GM12878 (cell line): ENCODE data around the gene AFTPH. TPM values are rescaled to one million over a fixed set of nuclear protein-coding genes. Genes with fewer than 3 reads are reported as not detected.
A peak's percentile ranks its signal among the peaks of the same experiment; 100 is the strongest.

Source experiments
- ATAC-seq: fragments of 200-7000 bp; cut with Tn5 transposase; 3 replicates; pipeline ENCODE4 v1.9.1; 2020; ENCODE audit warnings: mild to moderate bottlenecking, moderate library complexity
- BruUV-seq: library from RNA; stranded (reverse); fragments of 400-500 nt; replicated peaks from 2 replicates; lab custom pipeline; 2021; lab: Mats Ljungman, UMichigan
- CTCF ChIA-PET: fragments of 300-600 bp; sonication (Branson Sonifier 250); formaldehyde crosslinking; extraction: SDS; loops from one replicate; lab custom pipeline; 2021; ENCODE audit warnings: inconsistent platforms; lab: Yijun Ruan, JAX
- POLR2A ChIA-PET: fragments of 350-600 bp; formaldehyde crosslinking; extraction: SDS; loops from one replicate; lab custom pipeline; 2021; ENCODE audit warnings: inconsistent platforms; lab: Charles Lee
- RAD21 ChIA-PET: fragments of 300-600 bp; sonication (Branson Sonifier 250); formaldehyde crosslinking; loops from one replicate; lab custom pipeline; 2023; ENCODE audit warnings: antibody characterized with exemption; ENCODE audit not compliant: unreplicated experiment; lab: Charles Lee
- SMC1A ChIA-PET: fragments of 300-600 bp; sonication (Branson Sonifier 250); formaldehyde crosslinking; loops from one replicate; lab custom pipeline; 2023; ENCODE audit not compliant: unreplicated experiment, uncharacterized antibody; lab: Charles Lee
- DNase-seq: peaks from one replicate; pipeline ENCODE4 v3.0.0-alpha.2; 2011; ENCODE audit warnings: low read depth, low spot score
- FAIRE-seq: peaks from 3 replicates; lab custom pipeline; 2011; peaks lifted over from hg19 to GRCh38; lab: Jason Lieb, UNC
- H2AFZ ChIP-seq: 2 replicates; pipeline ENCODE4 v1.6.0; 2011; ENCODE audit warnings: low read depth, low read length, control low read depth; ENCODE audit not compliant: control insufficient read depth
- H3K27ac ChIP-seq: 2 replicates; pipeline ENCODE4 v1.5.1; 2011; ENCODE audit warnings: control low read depth; ENCODE audit not compliant: control insufficient read depth, insufficient read depth
- H3K27me3 ChIP-seq, 2 experiments: replicated peaks in 1 of 2; 2 replicates each; pipeline versions ENCODE4 v1.6.0 to v1.6.1; 2011; ENCODE audit warnings: low read length in 1 of 2; ENCODE audit not compliant: control insufficient read depth in 2 of 2, insufficient read depth in 2 of 2
- H3K36me3 ChIP-seq, 2 experiments: 2 replicates each; pipeline ENCODE4 v1.5.1; 2011; ENCODE audit warnings: low read length in 1 of 2; ENCODE audit not compliant: control insufficient read depth in 2 of 2, insufficient read depth in 2 of 2
- H3K4me1 ChIP-seq: 2 replicates; pipeline ENCODE4 v1.6.1; 2011; ENCODE audit warnings: mild to moderate bottlenecking, low read length, moderate library complexity, mixed read lengths; ENCODE audit not compliant: control insufficient read depth, insufficient read depth
- H3K4me2 ChIP-seq: 2 replicates; pipeline ENCODE4 v1.6.0; 2011; ENCODE audit warnings: control low read depth; ENCODE audit not compliant: control insufficient read depth, insufficient read depth
- H3K4me3 ChIP-seq: fragments of 200-600 bp; sonication (generic); 2 replicates; pipeline ENCODE4 v1.5.1; 2016
- H3K79me2 ChIP-seq: 2 replicates; pipeline ENCODE4 v1.6.0; 2011; ENCODE audit warnings: low read length; ENCODE audit not compliant: control insufficient read depth, insufficient read depth
- H3K9ac ChIP-seq: 2 replicates; pipeline ENCODE4 v1.8.0; 2011; ENCODE audit warnings: low read length, control low read depth, mixed read lengths; ENCODE audit not compliant: control insufficient read depth, insufficient read depth
- H3K9me3 ChIP-seq: replicated peaks from 3 replicates; pipeline ENCODE4 v1.5.1; 2011; ENCODE audit warnings: mild to moderate bottlenecking, low read length; ENCODE audit not compliant: control insufficient read depth, insufficient read depth
- H4K20me1 ChIP-seq: 2 replicates; pipeline ENCODE4 v1.6.0; 2011; ENCODE audit not compliant: control insufficient read depth, insufficient read depth
- CEBPB ChIP-seq, 2 experiments: fragments of 150-350 bp in 1 of 2; IDR thresholded peaks; 2 replicates each; pipeline ENCODE4 v1.6.1; 2012 to 2014; ENCODE audit warnings: low read depth in 2 of 2, low read length in 2 of 2, borderline replicate concordance in 1 of 2, inconsistent platforms in 1 of 2
- CREB1 ChIP-seq: IDR thresholded peaks from 2 replicates; pipeline ENCODE4 v1.6.1; 2012; ENCODE audit warnings: low read depth, mild to moderate bottlenecking, inconsistent platforms
- E2F4 ChIP-seq: IDR thresholded peaks from 2 replicates; pipeline ENCODE4 v1.6.1; 2012; ENCODE audit warnings: low read depth, low read length, improper control_type of control experiment
- MEF2A ChIP-seq: IDR thresholded peaks from 2 replicates; pipeline ENCODE4 v1.6.1; 2011; ENCODE audit warnings: low read depth, mild to moderate bottlenecking, low read length, moderate library complexity; ENCODE audit not compliant: insufficient read depth
- MTA3 ChIP-seq: IDR thresholded peaks from 2 replicates; pipeline ENCODE4 v1.6.1; 2012; ENCODE audit warnings: low read length, inconsistent platforms, borderline replicate concordance
- RUNX3 ChIP-seq: IDR thresholded peaks from 2 replicates; pipeline ENCODE4 v1.6.1; 2012; ENCODE audit warnings: low read length, inconsistent platforms
- SMAD1 ChIP-seq: fragments of 450-650 bp; IDR thresholded peaks from 2 replicates; pipeline ENCODE4 v1.6.1; 2018; ENCODE audit warnings: mild to moderate bottlenecking, low read depth; ENCODE audit not compliant: partially characterized antibody
- in situ Hi-C: fragments of 300-500 bp; cut with MboI; formaldehyde crosslinking; loops from 9 replicates; pipeline ENCODE4 v1.14.3; 2018; ENCODE audit warnings: mixed read lengths
- intact Hi-C: fragments of 100-400 bp; cut with micrococcal nuclease; formaldehyde crosslinking; loops from one replicate; pipeline ENCODE4 v1.14.2; 2022; ENCODE audit not compliant: unreplicated experiment
- polyA plus RNA-seq, 11 experiments: library from polyadenylated mRNA; depleted of rRNA in 4 of 11; unstranded in 6 of 11; stranded (reverse) in 5 of 11; fragments of >200 nt; fragmentation: Nextera tagmentation in 4 of 11; fragmentation: Illumina TruSeq in 1 of 11; extraction: Ambion mirVana in 4 of 11; extraction: Trizol in 1 of 11; gene quantifications; 1 replicate in 1 of 11; 2 replicates in 10 of 11; pipeline versions ENCODE4 v1.2.1 to v1.2.3, GENCODE V29; 2011 to 2016; ENCODE audit warnings: inconsistent platforms in 2 of 11, missing spikeins in 2 of 11, low read depth in 1 of 11
- total RNA-seq, 4 experiments: library from RNA; depleted of rRNA in 3 of 4; stranded (reverse); fragments of >200 nt in 3 of 4; fragmentation: Illumina TruSeq in 1 of 4; extraction: Trizol in 1 of 4; gene quantifications; 2 replicates each; pipeline versions ENCODE4 v1.2.1 to v1.2.3, GENCODE V29; 2013 to 2021

Gene AFTPH
- total and polyA plus RNA-seq, 10 of the 15 experiments (the other 5 are each of a cell fraction or from before 2014, with no cell fraction given): 25.6 to 77.3 (median 39.5) TPM

GRCh38 chr2:64533882-64534281 is 9.8 kb downstream of the AFTPH start:
- Histone ChIP-seq H3K27me3 (no peaks in the 10 kb centered on the region), H2AFZ (no peak overlapping the region), H3K79me2 (peaks cover 99% of the 10 kb centered on the region), H3K9me3 (no peaks in the 10 kb centered on the region; the same call in 2 of the 3 replicates), H3K27ac (peak overlapping the region; percentile 17; the same call in 1 of the 2 replicates), H3K36me3 (no peaks in the 10 kb centered on the region; a peak in 1 of 4 replicates), H3K4me2 (peak overlapping the region; percentile 52), H4K20me1 (no peaks in the 10 kb centered on the region), H3K4me1 (peaks cover 35% of the 10 kb centered on the region), H3K4me3 (peak overlapping the region; percentile 38; the same call in 1 of the 2 replicates), H3K9ac (no peak overlapping the region)
- FAIRE-seq (no peak), DNase-seq (no peak), ATAC-seq (peak; percentile 13)
- intact Hi-C loops: loop anchor here (5.0 kb wide), 1 partner anchor 392 kb away; the partner anchor contains the start of gene PELI1
- TF ChIP-seq CEBPB (IDR thresholded peaks at IDR 0.05; ENCODE audit: borderline replicate concordance in 1 of 2, low read depth in 2 of 2, low read length in 2 of 2) (0 out of 4 replicates have a peak, but pooled peaks of 1 of the 2 experiments have one; percentile 11), CREB1 (no peak), SMAD1 (no peak), RUNX3 (peak; percentile 65), E2F4 (no peak), MEF2A (no peak), MTA3 (0 out of 2 replicates have a peak, but pooled peaks have one; percentile 0)
- POLR2A ChIA-PET: interaction anchor here (1.1 to 2.7 kb wide), 3 partner anchors 10 to 289 kb away, joined by 3 to 15 read pairs (median 7); partner anchors contain the start of gene AFTPH
- no TSS peak for BruUV-seq
- SMC1A ChIA-PET: interaction anchor here (0.8 to 3.7 kb wide), 9 partner anchors 10 to 328 kb away, joined by 3 to 29 read pairs (median 5); partner anchors contain the start of gene AFTPH
- RAD21 ChIA-PET: interaction anchor here (1.3 to 5.0 kb wide), 5 partner anchors 10 to 53 kb away, joined by 3 to 48 read pairs (median 5); partner anchors contain the start of gene AFTPH
- in situ Hi-C loops: no loop called here
- CTCF ChIA-PET: interaction anchor here (0.8 to 3.8 kb wide), 3 partner anchors 10 to 49 kb away, joined by 3 to 39 read pairs (median 12); partner anchors contain the start of gene AFTPH
